ENCODE measurements around the gene SNAP47. TPM values are rescaled to one million over a fixed set of nuclear protein-coding genes. Genes with fewer than 3 reads are reported as not detected.
A peak's percentile ranks its signal among the peaks of the same experiment; 100 is the strongest.

Gene SNAP47
- total and polyA plus RNA-seq, 9 of the 15 experiments (the other 6 are each of a cell fraction or from before 2014, with no cell fraction given), result 2.5 to 41.3 (median 32.6) TPM

- Histone ChIP-seq H3K27ac (ENCODE audit: extremely low read depth, low read depth, low read length) (no peak overlapping the region), H2AFZ (ENCODE audit: low read depth, low read length) (no peak overlapping the region), H3K79me2 (ENCODE audit: control insufficient read depth, insufficient read depth, low read length) (no peaks in the 10 kb centered on the region), H3K4me2 (ENCODE audit: insufficient read depth, low read length) (no peak overlapping the region), H3K36me3 (ENCODE audit: control insufficient read depth, insufficient read depth, low read length) (peaks cover 20% of the 10 kb centered on the region; the same call in 2 of the 3 replicates), H3K4me1 (replicated peaks in 1 of 2; ENCODE audit: control insufficient read depth in 2 of 2, insufficient read depth in 2 of 2, low read length in 2 of 2) (peaks cover 0 to 14% of the 10 kb centered on the region in 2 experiments; a peak in 1 of 5 replicates), H3K27me3 (ENCODE audit: control insufficient read depth in 2 of 2, insufficient read depth in 2 of 2, low read length in 2 of 2) (no peaks in the 10 kb centered on the region), H3K9me1 (ENCODE audit: control insufficient read depth, insufficient read depth, low read length) (peaks cover 3% of the 10 kb centered on the region), H3K4me3 (no peak overlapping the region), H3K9ac (ENCODE audit: insufficient read depth in 1 of 2, low read depth in 2 of 2, low read length in 2 of 2) (peak overlapping the region in 1 of 2 experiments; percentile 33; a peak in 1 of 4 replicates), H4K20me1 (replicated peaks; ENCODE audit: control insufficient read depth, insufficient read depth, low read length) (peaks cover 9% of the 10 kb centered on the region; the same call in 1 of the 2 replicates), H3K9me3 (replicated peaks; ENCODE audit: control insufficient read depth, insufficient read depth, low read depth, low read length) (no peaks in the 10 kb centered on the region)
- BruUV-seq (replicated peaks), result no TSS peak
- TF ChIP-seq SUPT5H (IDR thresholded peaks at IDR 0.05), result no peak
- no peak for TF ChIP-seq ZNF175 (CRISPR knock-in tag; IDR thresholded peaks at IDR 0.05; ENCODE audit: low read depth)
- TF ChIP-seq TGIF2 (CRISPR knock-in tag; IDR thresholded peaks at IDR 0.05), result 0 out of 2 replicates have a peak, but pooled peaks have one; percentile 24
- POLR2A ChIA-PET, result interaction anchor here (0.6 to 1.9 kb wide), 3 partner anchors 12 to 177 kb away, joined by 3 to 4 read pairs (median 3); no protein-coding TSS in a partner anchor
- no peak for FAIRE-seq
- no peak for DNase-seq (ENCODE audit: extremely low read depth in 1 of 4, low spot score in 3 of 4)
- ATAC-seq, result no peak
- intact Hi-C loops (cut with micrococcal nuclease), result no loop called here
- WGBS (ENCODE audit: insufficient coverage, low coverage, missing lambda C conversion rate), result 91% methylated on average over 39 of the region's 42 CpGs
- in situ Hi-C loops (cut with MboI), result no loop called here
- CTCF ChIA-PET (ENCODE audit: low intra/inter-chr PET ratio), result no interaction called here
These were observed 39.8 kb downstream of the SNAP47 start for GRCh38 chr1:227774821-227775661.

DNA sequence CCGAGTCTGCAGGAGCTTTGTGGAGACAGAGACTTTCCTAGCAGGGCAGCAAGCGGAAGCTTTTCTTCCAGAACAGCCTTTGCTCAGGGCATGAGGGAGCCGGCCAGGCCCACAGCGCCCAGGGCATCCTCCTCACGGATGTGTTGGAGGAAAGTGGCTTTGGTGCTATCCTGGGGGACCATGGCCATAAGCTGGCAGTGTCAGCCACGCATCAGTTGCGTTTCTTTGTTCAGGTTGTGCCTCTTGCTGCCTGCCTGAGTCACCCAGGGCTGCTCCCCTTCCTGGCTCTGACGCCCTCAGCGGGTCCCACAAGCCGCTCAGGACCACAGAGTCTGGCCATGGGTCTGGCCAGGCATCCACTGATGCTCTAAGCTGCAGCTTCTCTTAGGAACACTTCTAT, 40.6 kb downstream of the SNAP47 start:
- ChIA-PET POLR2A (interaction anchor here (0.6 to 1.9 kb wide), 2 partner anchors 45 to 266 kb away, joined by 3 to 4 read pairs; no protein-coding TSS in a partner anchor), CTCF (ENCODE audit: low intra/inter-chr PET ratio) (no interaction called here)
- intact Hi-C loops (cut with micrococcal nuclease), result no loop called here
- Histone ChIP-seq H3K9me3 (replicated peaks; ENCODE audit: control insufficient read depth, insufficient read depth, low read depth, low read length) (no peaks in the 10 kb centered on the region), H2AFZ (ENCODE audit: low read depth, low read length) (no peak overlapping the region), H3K4me3 (no peak overlapping the region), H3K4me1 (replicated peaks in 1 of 2; ENCODE audit: control insufficient read depth in 2 of 2, insufficient read depth in 2 of 2, low read length in 2 of 2) (peaks cover 0 to 12% of the 10 kb centered on the region in 2 experiments; a peak in 1 of 5 replicates), H3K9me1 (ENCODE audit: control insufficient read depth, insufficient read depth, low read length) (peaks cover 3% of the 10 kb centered on the region), H3K27ac (ENCODE audit: extremely low read depth, low read depth, low read length) (no peak overlapping the region), H3K79me2 (ENCODE audit: control insufficient read depth, insufficient read depth, low read length) (no peaks in the 10 kb centered on the region), H3K27me3 (ENCODE audit: control insufficient read depth in 2 of 2, insufficient read depth in 2 of 2, low read length in 2 of 2) (no peaks in the 10 kb centered on the region), H3K36me3 (ENCODE audit: control insufficient read depth, insufficient read depth, low read length) (peaks cover 24% of the 10 kb centered on the region; the same call in 2 of the 3 replicates), H3K9ac (ENCODE audit: insufficient read depth in 1 of 2, low read depth in 2 of 2, low read length in 2 of 2) (peak overlapping the region in 1 of 2 experiments; percentile 19; a peak in 1 of 4 replicates), H3K4me2 (ENCODE audit: insufficient read depth, low read length) (no peak overlapping the region), H4K20me1 (replicated peaks; ENCODE audit: control insufficient read depth, insufficient read depth, low read length) (peaks cover 9% of the 10 kb centered on the region; the same call in 1 of the 2 replicates)
- FAIRE-seq (no peak), ATAC-seq (no peak), DNase-seq (ENCODE audit: extremely low read depth in 1 of 4, low spot score in 3 of 4) (no peak)
- no TSS peak for BruUV-seq (replicated peaks)
- in situ Hi-C loops (cut with MboI), result no loop called here
- WGBS (ENCODE audit: insufficient coverage, low coverage, missing lambda C conversion rate), result 84% methylated on average over 9 of the region's 10 CpGs
- TF ChIP-seq, protein P1, sequence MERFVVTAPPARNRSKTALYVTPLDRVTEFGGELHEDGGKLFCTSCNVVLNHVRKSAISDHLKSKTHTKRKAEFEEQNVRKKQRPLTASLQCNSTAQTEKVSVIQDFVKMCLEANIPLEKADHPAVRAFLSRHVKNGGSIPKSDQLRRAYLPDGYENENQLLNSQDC (CRISPR knock-in tag; IDR thresholded peaks at IDR 0.05), result no peak
- no peak for TF ChIP-seq HDAC6 (IDR thresholded peaks at IDR 0.05; ENCODE audit: low read depth, low read length)
- no peak for TF ChIP-seq HNRNPL (IDR thresholded peaks at IDR 0.05; ENCODE audit: low read depth, low read length)
- no peak for TF ChIP-seq GABPA (tag; conservative IDR thresholded peaks at IDR 0.05; ENCODE audit: low read depth)
- TF ChIP-seq MECOM (CRISPR knock-in tag; IDR thresholded peaks at IDR 0.05), result no peak
- TF ChIP-seq, protein P2, sequence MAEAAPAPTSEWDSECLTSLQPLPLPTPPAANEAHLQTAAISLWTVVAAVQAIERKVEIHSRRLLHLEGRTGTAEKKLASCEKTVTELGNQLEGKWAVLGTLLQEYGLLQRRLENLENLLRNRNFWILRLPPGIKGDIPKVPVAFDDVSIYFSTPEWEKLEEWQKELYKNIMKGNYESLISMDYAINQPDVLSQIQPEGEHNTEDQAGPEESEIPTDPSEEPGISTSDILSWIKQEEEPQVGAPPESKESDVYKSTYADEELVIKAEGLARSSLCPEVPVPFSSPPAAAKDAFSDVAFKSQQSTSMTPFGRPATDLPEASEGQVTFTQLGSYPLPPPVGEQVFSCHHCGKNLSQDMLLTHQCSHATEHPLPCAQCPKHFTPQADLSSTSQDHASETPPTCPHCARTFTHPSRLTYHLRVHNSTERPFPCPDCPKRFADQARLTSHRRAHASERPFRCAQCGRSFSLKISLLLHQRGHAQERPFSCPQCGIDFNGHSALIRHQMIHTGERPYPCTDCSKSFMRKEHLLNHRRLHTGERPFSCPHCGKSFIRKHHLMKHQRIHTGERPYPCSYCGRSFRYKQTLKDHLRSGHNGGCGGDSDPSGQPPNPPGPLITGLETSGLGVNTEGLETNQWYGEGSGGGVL (CRISPR knock-in tag; IDR thresholded peaks at IDR 0.05), result no peak
- no peak for TF ChIP-seq PURB (CRISPR knock-in tag; IDR thresholded peaks at IDR 0.05; ENCODE audit: low read depth)
- no peak for TF ChIP-seq TFAM (CRISPR knock-in tag; conservative IDR thresholded peaks at IDR 0.05)
- TF ChIP-seq HDAC3 (IDR thresholded peaks at IDR 0.05; ENCODE audit: borderline replicate concordance, partially characterized antibody), result no peak
- TF ChIP-seq TCFL5 (CRISPR knock-in tag; conservative IDR thresholded peaks at IDR 0.05), result no peak
